Measurements from ENCODE around the gene ACTA1.
"Not testable (repeated sequence)": the region's sequence is repeated elsewhere in the genome, so short reads cannot be mapped to it uniquely, and the experiment has no call there.

The ACTA1 gene

DNA sequence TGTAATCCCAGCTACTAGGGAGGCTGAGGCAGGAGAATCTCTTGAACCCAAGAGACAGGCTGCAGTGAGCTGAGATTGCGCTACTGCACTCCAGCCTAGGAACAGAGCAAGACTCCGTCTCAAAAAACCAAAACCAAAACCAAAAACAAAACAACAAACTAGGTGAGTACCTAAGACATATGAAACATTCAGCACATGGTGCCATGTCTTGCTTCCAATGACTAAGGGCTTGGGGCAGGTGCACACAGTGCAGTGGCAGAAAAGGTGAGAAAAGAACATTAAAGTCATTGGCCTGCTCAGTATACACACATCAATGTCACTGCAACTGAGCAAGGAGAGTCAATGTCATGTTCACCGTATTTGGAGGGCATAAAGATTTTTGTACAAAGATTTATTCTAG lies 4.1 kb upstream of the ACTA1 start:
- DNase-seq = no peak

DNA sequence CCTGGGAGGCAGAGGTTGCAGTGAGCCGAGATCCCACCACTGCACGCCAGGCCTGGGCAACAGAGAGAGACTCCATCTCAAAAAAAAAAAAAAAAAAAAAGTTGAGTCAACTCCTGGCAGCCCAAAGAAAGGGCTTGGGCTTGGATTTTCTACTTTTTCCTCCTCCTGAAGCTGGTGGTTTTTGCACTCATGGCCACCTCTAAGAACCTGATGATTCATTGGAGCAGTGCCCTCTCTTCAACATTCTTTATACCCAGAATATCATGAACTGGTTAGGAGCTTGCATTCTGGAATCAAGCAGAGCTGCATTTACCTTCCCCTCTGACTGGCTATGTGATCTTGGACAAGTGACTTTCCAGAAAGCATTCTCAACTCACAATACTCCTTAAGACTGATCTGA lies 3.5 kb upstream of the ACTA1 start:
- no peak for DNase-seq

DNA sequence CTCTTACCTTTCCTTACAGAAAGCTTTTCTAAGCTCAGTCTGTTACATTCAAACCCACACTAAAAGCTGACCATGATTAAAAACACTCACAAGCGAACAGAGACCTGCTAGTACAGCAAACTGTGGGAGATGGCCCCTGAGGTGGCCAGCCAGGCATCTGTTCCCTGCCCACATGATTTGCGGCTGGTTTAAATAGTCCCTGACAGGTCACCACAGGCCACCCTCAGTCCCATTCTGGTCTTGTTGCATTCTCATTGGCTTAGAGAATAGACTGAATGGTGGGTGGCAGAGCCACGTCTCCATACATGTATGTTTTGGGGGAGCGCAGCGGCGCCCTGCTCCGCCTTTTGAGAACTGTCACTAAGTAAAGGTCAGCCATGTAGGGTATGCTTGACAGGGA lies 2.3 kb upstream of the ACTA1 start:
- no peak for DNase-seq

DNA sequence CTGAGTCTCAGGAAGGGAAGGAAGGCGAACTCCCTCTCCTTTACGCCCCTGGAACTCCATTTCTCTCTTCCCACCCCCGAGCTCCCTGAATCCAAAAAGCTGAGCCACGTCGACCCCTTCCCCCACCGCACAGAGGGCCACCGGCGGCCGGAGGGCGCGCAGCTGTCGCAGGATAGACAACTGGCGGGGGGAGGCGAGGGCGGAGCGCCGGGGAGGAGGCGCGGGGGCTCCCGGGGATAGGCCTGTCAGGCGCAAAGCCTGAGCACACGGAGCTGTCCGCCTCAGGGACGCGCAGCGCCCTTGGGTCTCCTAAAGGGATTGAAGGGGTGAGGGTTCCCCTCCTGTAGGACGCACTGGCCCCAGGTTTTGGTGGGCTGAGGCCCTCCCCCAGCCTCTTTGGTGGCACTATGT lies 752 bp upstream of the ACTA1 start:
- peak in 2 of 3 experiments; percentile 46 to 55 for DNase-seq

DNA sequence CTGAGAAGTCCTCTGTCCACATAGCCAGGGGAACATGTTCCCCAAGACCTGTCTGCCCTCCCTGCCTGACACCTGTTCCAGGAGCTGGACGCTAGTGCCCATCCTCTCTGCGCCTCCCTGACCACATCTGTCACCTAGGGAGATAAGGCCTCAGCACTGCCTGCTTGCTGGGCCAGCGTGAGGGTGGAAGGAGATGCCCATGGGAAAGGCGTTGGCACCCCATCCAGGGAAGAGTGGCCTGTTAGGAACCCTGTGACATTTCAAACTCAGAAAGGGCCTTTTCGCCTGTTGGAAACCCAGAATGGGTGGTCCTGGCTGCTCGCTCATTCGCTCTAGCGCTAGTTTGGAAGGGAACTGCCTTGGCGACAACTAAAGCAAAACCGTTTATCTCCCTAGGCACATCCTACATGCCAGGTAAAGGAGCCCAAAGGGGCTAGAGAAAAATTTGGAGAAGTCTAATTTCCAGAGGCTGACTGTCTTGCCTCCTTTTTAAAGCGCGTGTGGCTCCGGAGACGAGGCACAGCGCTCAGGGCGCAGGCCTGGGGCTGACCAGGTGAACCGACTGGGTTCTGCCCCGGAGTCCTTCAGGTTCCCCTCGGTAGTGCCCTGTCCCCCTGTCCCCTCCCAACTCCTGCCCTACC lies 410 bp downstream of the ACTA1 start:
- no peak for DNase-seq

DNA sequence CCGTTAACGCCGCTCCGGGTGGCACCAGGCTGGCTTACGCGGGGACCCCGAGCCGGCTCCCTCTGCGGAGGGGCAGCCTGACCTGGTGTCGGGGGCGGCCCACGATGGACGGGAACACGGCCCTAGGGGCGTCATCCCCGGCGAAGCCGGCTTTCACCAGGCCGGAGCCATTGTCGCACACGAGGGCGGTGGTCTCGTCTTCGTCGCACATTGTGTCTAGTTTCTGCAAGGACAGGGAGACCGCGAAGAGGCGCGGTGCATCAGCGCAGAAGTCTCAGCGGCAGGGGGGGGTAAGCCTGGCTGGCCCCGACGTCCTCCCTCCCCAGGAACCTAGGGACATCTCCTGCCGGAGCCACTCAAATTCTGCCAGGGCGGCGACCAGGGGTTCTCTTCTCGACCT lies 989 bp downstream of the ACTA1 start:
- no peak for DNase-seq

DNA sequence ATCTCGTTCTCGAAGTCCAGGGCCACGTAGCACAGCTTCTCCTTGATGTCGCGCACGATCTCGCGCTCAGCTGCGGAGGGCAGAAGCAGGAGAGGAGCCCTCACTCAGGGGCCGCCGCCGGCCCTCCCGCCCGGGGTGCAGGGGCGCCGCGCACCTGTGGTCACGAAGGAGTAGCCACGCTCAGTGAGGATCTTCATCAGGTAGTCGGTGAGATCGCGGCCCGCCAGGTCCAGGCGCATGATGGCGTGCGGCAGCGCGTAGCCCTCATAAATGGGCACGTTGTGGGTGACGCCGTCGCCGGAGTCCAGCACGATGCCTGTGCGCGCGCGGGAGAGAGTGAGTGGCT lies 1.8 kb downstream of the ACTA1 start:
- DNase-seq = peak in 2 of 3 experiments; percentile 32 to 63

DNA sequence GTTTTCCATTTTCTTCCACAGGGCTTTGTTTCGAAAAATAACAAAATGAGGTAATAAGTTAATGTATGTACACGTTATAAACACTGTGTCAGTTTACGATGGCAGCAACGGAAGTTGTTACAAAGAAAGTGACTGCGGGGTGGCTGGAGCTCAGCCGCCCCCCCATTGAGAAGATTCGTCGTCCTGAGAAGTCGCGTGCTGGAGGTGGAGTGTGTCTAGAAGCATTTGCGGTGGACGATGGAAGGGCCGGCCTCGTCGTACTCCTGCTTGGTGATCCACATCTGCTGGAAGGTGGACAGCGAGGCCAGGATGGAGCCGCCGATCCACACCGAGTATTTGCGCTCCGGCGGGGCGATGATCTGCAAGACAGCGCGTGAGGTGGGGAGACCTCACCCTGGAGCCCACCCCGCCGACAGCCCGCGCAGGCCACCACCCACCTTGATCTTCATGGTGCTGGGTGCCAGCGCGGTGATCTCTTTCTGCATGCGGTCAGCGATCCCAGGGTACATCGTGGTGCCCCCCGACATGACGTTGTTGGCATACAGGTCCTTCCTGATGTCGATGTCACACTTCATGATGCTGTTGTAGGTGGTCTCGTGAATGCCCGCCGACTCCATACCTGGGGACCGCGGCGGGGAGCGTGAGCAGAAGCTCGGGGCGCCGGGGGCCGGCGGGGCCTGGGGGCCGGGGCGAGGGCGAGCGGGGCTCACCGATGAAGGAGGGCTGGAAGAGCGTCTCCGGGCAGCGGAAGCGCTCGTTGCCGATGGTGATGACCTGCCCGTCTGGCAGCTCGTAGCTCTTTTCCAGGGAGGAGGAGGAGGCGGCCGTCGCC lies 2.4 kb downstream of the ACTA1 start:
- DNase-seq = peak in 1 of 3 experiments; percentile 35

DNA sequence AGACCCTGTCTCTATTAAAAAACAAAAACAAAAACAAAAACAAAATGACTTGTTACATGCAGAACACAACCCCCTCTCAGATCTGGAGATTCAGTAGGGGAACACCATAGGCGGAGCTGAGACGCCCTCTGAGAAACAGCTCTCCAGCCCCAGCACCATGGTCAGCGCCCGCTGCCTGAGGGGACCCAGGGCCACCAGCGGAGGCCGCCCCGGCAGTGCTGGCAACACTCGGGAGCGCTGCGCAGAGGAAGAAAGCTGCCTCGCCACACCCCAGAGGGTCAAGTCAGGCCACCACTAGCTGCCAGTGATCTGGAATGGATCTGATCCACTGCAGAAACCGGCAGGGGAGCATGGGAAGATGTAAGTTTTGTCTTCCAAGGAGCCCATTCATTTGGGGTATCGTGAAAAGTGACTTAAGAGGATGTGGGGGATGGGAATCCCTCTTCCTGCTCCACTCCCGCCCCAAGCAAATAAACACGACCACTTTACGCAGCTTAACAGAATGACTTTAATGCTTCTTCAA lies 3.1 kb downstream of the ACTA1 start:
- DNase-seq = no peak

DNA sequence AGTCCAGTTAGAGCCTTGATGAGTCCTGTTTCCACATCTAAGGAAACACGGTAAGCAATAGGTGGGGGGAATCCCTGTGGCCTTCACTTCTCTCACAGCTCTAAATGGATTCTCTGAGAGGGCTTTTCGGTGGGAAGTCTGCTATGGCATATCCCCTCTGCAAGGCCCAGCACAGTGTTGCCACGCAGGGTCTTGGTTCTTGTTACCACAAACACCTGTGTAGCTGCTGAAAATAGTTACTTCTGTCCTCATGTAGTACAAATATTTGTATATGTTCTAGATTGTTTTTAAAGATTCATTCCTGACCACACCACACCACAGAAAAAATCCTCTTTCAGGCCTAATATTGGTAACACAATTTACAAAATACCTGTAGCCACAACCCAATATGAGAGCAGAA lies 5.6 kb downstream of the ACTA1 start:
- no peak for DNase-seq

DNA sequence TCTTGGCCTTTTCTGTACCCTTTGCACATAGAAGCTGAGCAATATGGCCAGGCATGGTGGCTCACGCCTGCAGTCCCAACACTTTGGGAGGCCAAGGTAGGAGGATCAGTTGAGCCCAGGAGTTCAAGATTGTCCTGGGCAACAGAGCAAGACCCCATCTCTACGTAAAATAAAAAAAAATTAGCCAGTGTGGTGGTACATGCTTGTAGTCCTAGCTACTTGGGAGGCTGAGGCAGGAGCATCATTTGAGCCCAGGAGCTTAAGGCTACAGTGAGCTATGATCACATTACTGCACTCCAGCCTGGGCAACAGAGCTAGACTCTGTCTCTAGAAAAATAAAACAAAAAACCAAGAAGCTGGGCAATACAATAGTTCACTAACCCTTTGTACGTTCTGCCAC lies 6.3 kb downstream of the ACTA1 start:
- no peak for DNase-seq

DNA sequence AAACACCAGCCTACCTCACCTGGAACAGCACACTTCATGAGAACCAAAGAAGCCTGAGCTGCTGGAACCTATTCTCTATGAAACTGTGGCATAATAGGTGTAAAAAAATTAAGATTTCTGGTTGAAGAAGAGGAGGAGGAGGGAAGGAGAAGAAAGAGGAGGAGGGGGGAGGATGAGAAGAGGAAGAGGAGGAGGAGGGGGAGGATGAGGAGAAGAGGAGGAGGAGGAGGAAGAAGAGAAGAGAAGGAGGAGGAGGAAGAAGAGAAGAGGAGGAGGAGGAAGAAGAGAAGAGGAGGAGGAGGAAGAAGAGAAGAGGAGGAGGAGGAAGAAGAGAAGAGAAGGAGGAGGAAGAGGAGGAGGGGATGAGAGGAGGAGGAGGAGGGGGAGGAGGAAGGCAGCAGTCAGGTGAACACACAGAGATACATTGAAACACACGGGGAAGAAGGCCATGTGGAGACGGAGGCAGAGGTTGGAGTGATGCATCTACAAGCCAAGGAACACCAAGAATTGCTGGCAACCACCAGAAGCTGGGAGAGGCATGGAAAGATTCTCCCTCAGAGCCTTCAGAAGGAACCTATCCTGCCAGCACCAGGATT lies 8.2 kb downstream of the ACTA1 start:
- DNase-seq = no peak

DNA sequence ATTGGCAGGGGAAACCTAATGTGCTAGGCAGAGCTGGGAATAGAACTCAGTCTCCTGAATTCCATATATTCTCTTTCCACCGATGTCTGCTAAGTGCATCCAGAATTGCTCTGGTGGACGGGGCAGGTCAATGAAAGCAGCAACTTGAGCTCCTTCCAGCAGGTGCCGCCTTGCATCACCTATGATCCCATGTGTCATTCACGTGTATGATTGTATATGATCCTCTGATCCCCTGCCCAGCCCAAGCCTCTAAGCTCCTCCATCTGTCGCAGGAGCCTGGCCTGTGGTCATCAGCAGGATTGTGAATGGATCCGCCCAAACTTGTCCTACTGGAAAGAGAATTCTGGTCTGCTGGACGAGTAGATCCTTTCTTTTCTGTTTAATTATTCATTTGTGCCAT lies 13.1 kb downstream of the ACTA1 start:
- DNase-seq = no peak

DNA sequence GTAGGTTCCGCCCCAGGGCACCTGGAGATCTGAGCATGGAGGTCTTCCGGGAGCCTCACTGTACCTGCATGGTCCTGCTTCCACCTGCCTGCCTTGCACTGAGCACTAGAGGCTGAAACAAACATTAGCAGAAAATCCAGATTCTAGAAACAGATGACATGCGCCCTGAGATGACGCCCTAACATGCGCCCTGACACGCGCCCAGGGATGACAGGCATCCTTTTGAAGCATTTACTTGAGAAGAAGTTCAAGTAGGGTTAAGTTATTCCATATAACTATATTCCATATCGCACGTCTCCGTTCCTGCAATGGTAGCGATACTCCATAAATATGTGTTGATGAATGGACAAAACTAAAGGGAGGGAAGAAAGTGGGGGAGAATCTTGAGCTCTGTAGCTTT lies 13.7 kb downstream of the ACTA1 start:
- no peak for DNase-seq

DNA sequence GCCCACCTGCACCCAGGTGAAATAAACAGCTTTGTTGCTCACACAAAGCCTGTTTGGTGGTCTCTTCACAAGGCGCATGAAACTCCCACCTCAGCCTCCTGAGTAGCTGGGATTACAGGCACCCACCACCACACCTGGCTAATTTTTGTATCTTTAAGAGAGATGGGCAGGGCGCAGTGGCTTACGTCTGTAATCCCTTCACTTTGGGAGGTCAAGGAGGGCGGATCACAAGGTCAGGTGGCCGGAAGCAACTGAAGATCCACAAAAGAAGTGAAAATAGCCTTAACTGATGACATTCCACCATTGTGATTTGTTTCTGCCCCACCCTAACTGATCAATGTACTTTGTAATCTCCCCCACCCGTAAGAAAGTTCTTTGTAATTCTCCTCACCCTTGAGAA lies 15.3 kb downstream of the ACTA1 start:
- DNase-seq = not testable (repeated sequence)

DNA sequence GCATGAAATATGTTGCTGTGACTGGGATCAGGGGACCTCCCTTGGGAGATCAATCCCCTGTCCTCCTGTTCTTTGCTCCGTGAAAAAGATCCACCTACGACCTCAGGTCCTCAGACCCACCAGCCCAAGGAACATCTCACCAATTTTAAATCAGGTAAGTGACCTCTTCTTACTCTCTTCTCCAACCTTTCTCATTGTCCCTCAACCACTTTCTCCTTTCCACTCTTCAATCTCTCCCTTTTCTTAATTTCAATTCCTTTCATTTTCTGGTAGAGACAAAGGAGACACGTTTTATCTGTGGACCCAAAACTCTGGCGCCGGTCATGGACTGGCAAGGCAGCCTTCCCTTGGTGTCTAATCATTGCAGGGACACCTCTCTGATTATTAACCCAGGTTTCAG lies 21.1 kb downstream of the ACTA1 start:
- DNase-seq = not testable (repeated sequence)

DNA sequence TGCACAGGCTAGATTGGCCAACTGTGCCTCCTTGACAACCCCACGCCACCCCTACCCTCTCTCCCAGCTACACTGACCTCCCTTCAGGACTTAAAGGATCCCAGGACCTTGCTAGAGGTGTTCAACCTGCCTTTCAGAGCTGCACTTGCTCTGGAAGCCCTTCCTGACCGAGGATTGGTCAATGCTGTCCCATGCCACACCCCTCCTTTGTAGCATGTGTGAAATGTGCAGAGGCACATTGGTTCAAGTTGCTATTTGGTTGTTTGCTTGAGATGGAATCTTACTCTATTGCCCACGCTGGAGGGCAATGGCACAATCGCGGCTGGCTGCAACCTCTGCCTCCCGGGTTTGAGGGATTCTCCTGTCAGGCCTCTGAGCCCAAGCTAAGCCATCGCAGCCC lies 21.8 kb downstream of the ACTA1 start:
- DNase-seq = peak in 1 of 3 experiments; percentile 48

DNA sequence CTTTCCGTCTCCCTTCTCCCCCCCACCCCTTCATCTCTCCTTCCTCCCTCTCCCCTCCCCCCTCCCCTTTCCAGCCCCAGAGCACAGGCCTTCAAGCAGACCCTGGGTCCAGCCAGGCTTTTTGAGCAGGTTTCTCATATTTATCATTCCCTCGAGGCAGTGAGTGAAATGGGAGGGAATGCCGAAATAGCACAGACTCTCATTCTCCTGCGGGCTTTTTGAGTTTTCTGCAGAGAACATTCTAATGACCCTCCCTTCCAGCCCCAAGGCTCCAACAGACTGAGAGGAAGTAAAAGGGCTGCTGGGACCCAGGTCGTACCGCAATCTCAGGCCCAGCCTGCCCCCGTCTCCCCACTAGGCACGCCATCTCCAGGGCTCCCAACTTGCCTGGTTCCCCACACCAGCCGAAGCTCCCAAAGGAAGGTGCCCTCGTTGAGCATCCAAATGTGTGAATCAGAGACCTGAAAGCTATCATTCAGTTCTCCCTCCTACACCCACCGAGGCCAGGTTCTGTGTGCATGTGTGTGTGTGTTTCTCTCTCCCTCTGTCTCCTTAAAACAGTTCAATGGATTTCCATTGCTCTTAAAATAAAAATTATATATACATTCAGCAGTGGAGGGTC lies 22.3 kb downstream of the ACTA1 start:
- no peak for DNase-seq

DNA sequence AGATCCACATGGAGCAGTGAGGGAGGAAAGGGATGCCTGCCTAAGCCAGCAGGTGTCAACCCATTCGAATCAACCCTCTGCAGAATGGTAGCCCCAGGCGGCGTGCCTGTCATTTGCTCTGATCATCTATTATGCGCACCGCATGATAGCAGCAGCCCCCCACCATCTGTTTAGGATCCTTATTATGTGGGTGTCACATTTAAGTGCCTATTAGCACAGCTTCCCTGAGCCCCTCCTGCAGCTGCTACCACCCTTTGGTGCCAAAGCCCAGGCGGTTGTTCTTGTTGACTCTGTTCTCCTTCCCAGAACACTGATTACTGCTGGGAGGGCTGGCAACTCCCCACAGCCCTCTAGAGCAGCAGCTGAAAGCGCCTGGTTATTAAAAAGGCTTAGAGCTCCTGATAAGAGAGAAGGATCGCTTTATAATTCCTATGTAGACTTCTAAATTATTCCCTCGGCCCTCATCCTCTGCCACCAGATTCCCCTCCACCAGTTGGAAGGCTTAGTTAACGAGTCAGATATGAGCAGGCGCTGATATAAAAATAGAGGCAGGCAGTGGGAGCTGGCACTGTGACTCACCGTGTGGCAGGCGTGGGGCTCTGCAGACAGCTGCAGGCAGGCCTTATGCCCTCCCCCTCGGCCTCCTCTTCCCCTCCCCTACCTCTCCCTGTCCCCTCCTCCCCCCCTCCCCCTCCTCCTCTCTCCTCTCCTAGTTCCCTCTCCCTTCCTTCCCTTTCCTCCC lies 23.0 kb downstream of the ACTA1 start:
- peak in 2 of 3 experiments; percentile 93 to 98 for DNase-seq

DNA sequence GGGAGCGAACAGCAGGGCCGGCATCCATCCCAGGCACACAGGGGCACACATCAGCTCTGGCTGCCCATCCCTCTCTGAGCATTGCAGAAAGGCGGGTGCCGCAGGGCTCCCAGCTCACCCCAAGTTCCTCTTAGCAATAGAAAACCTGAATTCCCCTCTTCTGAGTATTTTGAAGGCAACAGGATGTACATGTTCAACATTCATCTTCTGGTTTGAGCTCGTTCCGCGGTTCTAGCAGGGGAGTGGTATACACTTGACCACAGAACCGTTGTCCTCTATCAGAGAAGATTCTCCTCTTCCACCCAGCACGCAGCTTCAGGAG lies 23.6 kb downstream of the ACTA1 start:
- no peak for DNase-seq

DNA sequence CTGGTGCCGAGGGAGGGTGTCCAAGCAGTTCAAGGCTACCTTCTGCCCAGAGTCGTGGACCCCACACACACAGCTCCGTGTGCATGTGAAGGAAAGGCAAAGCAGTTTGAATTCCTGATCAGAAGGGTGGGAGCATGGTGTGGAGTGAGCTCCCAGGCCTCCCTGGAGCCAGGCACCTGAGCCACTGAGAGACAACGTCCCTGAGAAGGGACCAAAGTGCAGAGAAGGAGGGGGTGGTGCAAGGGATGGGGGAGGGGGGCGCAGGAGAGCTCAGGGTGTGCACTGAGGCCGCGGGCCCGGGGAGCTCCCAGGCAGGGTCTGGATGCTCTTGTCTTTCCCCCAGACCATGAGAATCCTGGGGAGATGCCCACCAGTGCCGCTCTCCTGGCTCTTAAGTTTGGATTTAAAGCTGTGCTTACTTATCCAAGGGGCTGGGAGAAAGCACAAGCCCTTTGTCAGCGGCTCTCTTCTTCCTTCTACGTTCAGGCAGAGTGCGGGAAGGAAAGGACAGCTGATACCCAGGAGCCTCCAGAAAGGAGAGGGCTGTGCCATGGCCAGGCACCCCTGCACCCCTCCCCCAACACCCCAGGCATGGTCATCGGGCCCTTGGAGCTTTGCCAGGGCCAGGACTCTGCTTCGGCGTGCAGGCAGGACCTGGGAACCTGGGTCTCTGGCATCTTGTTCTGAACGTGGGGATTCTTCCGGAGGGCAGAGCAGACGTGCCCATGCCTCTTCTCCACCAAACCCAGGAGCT lies 24.1 kb downstream of the ACTA1 start:
- peak in 2 of 3 experiments; percentile 69 to 82 for DNase-seq

DNA sequence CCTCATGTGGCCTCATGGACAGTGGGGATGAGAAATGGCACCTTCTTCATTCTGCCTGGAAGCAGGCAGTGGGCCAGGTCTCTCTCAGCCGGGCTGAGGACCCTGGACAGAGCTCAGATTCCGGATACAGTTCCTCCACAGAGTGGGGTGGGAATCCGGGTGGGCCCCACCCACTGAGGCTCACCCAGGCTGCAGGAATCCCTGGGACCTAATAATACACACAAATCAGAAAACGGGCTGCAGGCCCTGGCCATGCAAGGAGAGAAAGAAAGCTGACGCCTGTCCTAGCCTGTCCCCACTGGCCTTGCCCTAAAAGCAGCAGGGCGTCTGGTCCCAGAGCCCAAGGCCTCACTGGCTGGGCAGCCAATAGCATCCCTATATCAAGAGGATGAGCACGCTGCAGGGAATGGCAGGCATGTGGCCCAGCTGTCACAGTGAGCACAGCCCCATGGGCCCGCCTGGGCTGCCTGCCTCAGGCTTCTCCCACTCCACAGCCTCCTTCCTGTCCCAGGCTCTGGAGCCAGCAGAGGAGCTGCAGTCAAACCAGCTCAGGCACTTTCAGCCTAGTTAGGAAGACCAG lies 25.3 kb downstream of the ACTA1 start:
- peak in 2 of 3 experiments; percentile 13 to 39 for DNase-seq

All from NCI-H1417 (cell line).